ENCODE data around the gene THPO. TPM values are rescaled to one million over a fixed set of nuclear protein-coding genes. Genes with fewer than 3 reads are reported as not detected.

The THPO gene
- polyA plus RNA-seq, 1 donor (not counting 4 experiments of a cell fraction or from before 2014, with no cell fraction given), result not detected

GRCh38 chr3:184351511-184352148 is 26.4 kb downstream of the THPO start:
- no peak for TF ChIP-seq EZH2 (IDR thresholded peaks at IDR 0.05; ENCODE audit: low read length)
- no peak for TF ChIP-seq CTCF (optimal IDR thresholded peaks at IDR 0.05 in 1 of 3, IDR thresholded peaks at IDR 0.05 in 1 of 3, conservative IDR thresholded peaks at IDR 0.05 in 1 of 3; ENCODE audit: extremely low read depth in 1 of 3, insufficient read depth in 2 of 3, low read length in 3 of 3)
- Histone ChIP-seq H3K9ac (ENCODE audit: control insufficient read depth, extremely low read depth, insufficient read depth, low read length) (no peak overlapping the region), H4K20me1 (ENCODE audit: control insufficient read depth, extremely low read depth, insufficient read depth, low read length) (no peaks in the 10 kb centered on the region), H3K27ac (ENCODE audit: control insufficient read depth, insufficient read depth, low read length) (no peak overlapping the region), H2AFZ (ENCODE audit: control insufficient read depth, low read length) (no peak overlapping the region), H3K79me2 (ENCODE audit: control insufficient read depth, insufficient read depth, low read length) (no peaks in the 10 kb centered on the region), H3K4me2 (ENCODE audit: control insufficient read depth, extremely low read depth, insufficient read depth, low read depth, low read length) (no peak overlapping the region), H3K9me3 (ENCODE audit: control insufficient read depth, low read depth, low read length) (no peaks in the 10 kb centered on the region), H3K4me3 (ENCODE audit: control insufficient read depth in 2 of 3, extremely low read depth in 1 of 3, insufficient read depth in 2 of 3, low read depth in 1 of 3, low read length in 3 of 3) (no peak overlapping the region), H3K27me3 (ENCODE audit: control insufficient read depth, extremely low read depth, insufficient read depth, low read length) (no peaks in the 10 kb centered on the region), H3K9me1 (ENCODE audit: control insufficient read depth, extremely low read depth, insufficient read depth, low read length) (no peaks in the 10 kb centered on the region), H3K4me1 (ENCODE audit: control insufficient read depth, extremely low read depth, insufficient read depth, low read length) (no peaks in the 10 kb centered on the region), H3K36me3 (ENCODE audit: control insufficient read depth in 2 of 2, extremely low read depth in 1 of 2, insufficient read depth in 2 of 2, low read length in 2 of 2) (peaks cover 7 to 16% of the 10 kb centered on the region in 2 experiments)
- dilution Hi-C loops (cut with MboI; ENCODE audit: extremely low pct_ligation_motif_present, low sequenced_read_pairs), result no loop called here
- DNase-seq (ENCODE audit: low read depth, low spot score) (no peak), FAIRE-seq (no peak)

- H3K36me3 ChIP-seq (ENCODE audit: control insufficient read depth in 2 of 2, extremely low read depth in 1 of 2, insufficient read depth in 2 of 2, low read length in 2 of 2), result peaks cover 9 to 16% of the 10 kb centered on the region in 2 experiments
- H3K4me1 ChIP-seq (ENCODE audit: control insufficient read depth, extremely low read depth, insufficient read depth, low read length), result peaks cover 3% of the 10 kb centered on the region
- FAIRE-seq (no peak), DNase-seq (ENCODE audit: low read depth, low spot score) (no peak)
- dilution Hi-C loops (cut with MboI; ENCODE audit: extremely low pct_ligation_motif_present, low sequenced_read_pairs), result no loop called here
- H3K27ac ChIP-seq (ENCODE audit: control insufficient read depth, insufficient read depth, low read length), result no peak overlapping the region
- no peaks in the 10 kb centered on the region for H3K9me3 ChIP-seq (ENCODE audit: control insufficient read depth, low read depth, low read length)
- TF ChIP-seq CTCF (optimal IDR thresholded peaks at IDR 0.05 in 1 of 3, IDR thresholded peaks at IDR 0.05 in 1 of 3, conservative IDR thresholded peaks at IDR 0.05 in 1 of 3; ENCODE audit: extremely low read depth in 1 of 3, insufficient read depth in 2 of 3, low read length in 3 of 3) (no peak), EZH2 (IDR thresholded peaks at IDR 0.05; ENCODE audit: low read length) (no peak)
- no peaks in the 10 kb centered on the region for H3K79me2 ChIP-seq (ENCODE audit: control insufficient read depth, insufficient read depth, low read length)
- no peaks in the 10 kb centered on the region for H4K20me1 ChIP-seq (ENCODE audit: control insufficient read depth, extremely low read depth, insufficient read depth, low read length)
- H3K9ac ChIP-seq (ENCODE audit: control insufficient read depth, extremely low read depth, insufficient read depth, low read length), result no peak overlapping the region
- no peak overlapping the region for H2AFZ ChIP-seq (ENCODE audit: control insufficient read depth, low read length)
- H3K27me3 ChIP-seq (ENCODE audit: control insufficient read depth, extremely low read depth, insufficient read depth, low read length), result no peaks in the 10 kb centered on the region
- H3K4me2 ChIP-seq (ENCODE audit: control insufficient read depth, extremely low read depth, insufficient read depth, low read depth, low read length), result no peak overlapping the region
- H3K4me3 ChIP-seq (ENCODE audit: control insufficient read depth in 2 of 3, extremely low read depth in 1 of 3, insufficient read depth in 2 of 3, low read depth in 1 of 3, low read length in 3 of 3), result no peak overlapping the region
- no peaks in the 10 kb centered on the region for H3K9me1 ChIP-seq (ENCODE audit: control insufficient read depth, extremely low read depth, insufficient read depth, low read length)
Observed at GRCh38 chr3:184350618-184351017, 27.4 kb downstream of the THPO start.
